ENCODE measurements around the gene TMEM244.
"Not testable (repeated sequence)": the region's sequence is repeated elsewhere in the genome, so short reads cannot be mapped to it uniquely, and the experiment has no call there.

Gene TMEM244

DNA sequence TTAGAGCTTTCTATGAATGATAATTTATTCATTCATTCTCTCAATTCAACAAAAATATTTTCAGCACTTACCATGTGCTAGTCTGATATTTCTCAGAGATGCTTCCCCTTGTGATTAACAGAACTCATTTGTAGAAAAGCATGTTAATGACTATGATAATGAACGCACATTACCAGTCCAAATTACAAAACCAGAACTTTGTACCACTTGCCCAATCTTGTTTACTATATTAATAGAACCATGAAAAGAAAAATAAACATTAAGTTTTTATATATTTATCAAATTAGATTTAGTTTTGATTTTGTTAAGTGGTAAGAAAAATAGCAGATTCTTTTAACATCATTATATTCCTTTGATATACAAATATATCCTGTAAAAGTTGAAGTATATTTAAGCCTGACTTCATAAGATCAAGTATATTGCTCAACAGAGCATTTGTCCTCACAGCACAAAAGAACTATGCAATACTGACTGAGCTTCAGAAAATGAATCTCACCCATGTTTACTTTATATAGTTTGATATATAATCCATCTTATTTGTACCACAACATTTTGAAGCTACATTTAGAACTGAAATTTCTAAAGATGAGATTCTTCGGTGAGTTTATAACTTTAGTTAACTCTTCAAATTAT is 48.9 kb downstream of the TMEM244 start:
- DNase-seq (ENCODE audit: low spot score) (no peak), FAIRE-seq (no peak)

DNA sequence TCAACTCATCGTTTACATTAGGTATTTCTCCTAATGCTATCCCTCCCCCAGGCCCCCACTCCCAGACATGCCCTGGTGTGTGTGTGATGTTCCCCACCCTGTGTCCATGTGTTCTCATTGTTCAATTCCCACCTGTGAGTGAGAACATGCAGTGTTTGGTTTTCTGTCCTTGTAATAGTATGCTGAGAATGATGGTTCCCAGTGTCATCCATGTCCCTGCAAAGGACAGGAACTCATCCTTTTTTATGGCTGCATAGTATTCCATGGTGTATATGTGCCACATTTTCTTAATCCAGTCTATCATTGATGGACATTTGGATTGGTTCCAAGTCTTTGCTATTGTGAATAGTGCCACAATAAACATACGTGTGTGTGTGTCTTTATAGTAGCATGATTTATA is 54.0 kb downstream of the TMEM244 start:
- not testable (repeated sequence) for DNase-seq (ENCODE audit: low spot score); FAIRE-seq

DNA sequence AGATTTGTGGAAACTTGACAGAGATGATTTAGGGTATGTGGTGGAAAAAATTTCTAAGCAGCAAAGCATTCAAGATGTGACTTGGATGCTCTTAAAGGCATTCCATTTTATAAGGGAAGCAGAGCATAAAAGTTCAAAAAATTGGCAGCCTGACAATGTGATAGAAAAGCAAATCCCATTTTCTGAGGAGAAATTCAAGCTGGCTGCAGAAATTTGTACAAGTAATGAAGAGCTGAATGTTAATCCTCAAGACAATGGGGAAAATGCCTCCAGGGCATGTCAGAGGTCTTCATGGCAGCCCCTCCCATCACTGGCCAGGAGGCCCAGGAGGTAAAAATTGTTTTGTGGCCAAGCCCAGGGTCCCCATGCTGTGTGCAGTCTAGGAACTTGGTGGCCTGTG is 58.2 kb downstream of the TMEM244 start:
- not testable (repeated sequence) for FAIRE-seq; DNase-seq (ENCODE audit: low spot score)

DNA sequence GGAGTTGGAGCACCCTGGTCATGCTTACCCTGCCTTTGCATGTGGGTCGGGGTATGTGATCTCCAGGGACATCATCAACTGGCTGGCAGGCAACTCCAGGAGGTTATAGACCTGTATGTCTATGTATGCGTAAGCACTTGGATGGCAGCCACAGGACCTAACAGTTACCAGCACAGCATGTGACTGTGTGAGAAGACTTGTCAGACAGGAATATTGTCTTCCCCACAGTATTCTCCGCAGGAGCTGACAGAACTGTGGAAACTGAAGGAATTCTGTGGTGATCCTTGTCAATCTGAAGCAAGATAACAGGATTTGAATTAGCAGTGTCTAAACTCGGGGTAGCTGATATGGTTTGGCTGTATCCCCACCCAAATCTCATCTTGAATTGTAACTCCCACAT is 59.2 kb downstream of the TMEM244 start:
- no peak for FAIRE-seq
- DNase-seq (ENCODE audit: low spot score): no peak

DNA sequence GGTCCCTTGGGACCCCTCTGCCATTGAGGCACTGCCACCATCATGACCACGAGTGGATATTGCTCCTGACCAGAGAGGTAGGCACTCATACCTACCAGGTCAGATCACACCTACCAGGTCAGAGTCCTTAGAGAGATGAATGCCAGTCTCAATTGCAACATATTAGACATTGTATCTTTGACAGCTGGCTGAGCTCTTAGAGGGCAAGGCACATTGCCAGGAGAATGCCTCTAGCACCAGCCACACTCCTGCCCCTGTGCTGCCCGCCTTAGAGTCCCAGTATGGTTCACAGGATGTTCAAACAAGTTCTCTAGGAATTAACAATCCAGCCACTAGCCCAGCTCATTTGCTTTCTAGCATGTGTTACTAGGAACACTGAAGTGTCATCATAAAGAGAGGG is 65.9 kb downstream of the TMEM244 start:
- no peak for FAIRE-seq
- DNase-seq (ENCODE audit: low spot score): peak; percentile 54

DNA sequence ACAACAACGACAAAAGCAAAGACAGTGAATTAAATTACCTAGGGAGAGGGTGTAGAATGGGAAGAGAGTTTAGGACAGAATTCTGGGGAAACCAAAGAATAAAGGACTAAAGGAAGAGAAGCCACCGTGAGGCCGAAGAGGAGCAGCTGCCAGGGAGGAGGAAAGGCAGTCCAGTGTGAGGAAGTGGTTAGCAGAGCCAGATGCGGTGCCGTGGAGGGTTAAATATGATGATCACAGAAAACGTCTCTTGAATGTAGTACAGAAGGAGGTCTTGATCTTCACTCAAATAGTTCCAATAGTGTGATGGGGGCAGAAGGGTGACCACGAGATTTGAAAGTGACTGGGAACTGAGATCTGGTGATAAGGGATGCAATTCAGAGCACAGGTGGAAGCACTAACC is 67.7 kb downstream of the TMEM244 start:
- DNase-seq (ENCODE audit: low spot score) (no peak), FAIRE-seq (no peak)

DNA sequence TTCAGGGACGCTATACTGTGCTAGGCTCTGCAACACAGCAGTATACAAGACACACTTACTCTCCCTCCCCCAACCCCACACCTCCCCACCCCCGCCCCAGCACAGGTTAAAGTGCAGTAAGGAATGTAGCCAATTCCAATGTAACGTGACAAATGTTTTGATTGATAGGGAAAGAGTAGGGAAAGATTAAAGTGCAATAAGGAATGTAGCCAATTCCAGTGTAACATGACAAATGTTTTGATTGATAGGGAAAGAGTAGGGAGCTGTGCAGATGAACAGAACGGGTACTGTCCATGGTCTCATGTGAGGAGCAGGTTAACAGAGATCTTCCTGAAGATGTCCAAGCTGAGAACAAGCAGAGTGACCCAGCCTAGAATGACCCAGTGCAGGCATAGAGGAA is 69.1 kb downstream of the TMEM244 start:
- FAIRE-seq: no peak
- DNase-seq (ENCODE audit: low spot score): no peak

DNA sequence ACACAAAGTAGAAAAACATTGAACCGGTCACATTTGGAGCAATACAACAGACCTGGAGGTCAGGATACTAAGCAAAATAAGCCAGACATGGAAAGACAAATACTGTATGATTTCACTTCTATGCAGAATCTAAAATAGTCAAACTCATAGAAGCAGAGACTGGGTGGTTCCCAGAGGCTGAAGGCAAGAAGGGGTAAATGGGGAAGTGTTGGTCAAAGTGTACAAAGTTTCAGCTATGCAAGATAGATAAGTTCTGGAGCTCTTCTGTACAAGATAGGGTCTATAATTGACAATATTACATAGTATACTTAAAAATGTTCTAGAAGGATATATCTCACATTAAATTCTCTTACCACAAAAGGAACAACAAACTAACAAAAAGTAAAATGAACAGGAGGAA is 70.3 kb downstream of the TMEM244 start:
- FAIRE-seq: no peak
- no peak for DNase-seq (ENCODE audit: low spot score)

DNA sequence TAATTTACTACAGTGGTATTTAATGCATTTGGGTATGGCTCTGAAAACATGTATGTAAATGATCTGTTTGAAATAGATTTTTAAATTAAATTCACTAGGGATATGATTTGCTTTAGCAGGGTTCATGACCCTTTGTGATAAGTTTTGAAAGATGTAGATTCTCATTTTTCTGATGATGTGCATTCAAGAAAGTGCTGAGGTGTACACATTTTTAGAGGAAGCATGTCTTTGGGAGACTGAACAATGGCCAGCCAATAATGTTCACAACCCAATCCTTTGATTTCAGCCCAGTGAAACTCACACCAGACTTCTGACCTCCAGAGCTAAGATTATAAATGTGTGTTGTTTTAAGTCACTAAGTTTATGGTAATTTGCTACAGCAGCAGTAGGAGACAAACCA is 71.1 kb downstream of the TMEM244 start:
- no peak for FAIRE-seq
- DNase-seq (ENCODE audit: low spot score): no peak

DNA sequence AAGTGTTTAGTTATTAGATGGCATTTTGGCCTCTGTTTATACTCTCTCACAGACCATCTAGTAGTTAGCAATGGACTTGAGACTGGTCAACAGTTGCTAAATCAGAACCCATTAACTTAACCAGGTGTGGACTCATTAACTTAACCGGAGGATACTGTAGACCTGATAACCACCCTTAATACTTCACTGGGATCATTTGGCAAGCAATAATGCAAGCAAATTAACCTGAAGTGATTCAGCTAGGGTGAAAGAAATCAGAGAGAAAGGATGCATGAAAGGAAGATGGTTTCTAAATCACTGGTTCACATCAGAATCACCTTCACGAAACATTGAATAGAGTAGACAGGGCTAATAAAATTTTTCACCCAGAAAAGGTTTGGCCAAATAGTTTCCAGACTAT is 73.3 kb downstream of the TMEM244 start:
- no peak for FAIRE-seq

DNA sequence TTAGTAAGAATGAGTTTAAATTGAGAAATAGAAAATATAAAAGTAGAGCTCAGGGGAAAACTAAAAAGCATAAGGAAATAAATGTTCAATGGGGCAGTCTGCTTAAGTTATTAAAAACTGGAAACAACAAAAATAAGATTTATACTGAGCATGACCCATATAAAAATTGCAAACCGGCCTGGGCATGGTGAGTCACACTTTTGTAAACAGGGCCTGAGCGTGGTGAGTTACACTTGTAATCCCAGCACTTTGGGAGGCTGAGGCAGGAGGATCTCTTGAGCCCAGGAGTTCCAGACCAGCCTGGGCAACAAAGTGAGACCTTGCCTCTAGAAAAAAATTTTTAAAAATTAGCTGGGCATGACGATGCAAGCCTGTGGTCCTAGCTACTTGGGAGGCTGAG is 74.6 kb downstream of the TMEM244 start:
- DNase-seq (ENCODE audit: low spot score) (peak; percentile 19), FAIRE-seq (no peak)

More for the DNA sequence above, 73.3 kb downstream of the TMEM244 start:
- no peak for DNase-seq (ENCODE audit: low spot score)

DNA sequence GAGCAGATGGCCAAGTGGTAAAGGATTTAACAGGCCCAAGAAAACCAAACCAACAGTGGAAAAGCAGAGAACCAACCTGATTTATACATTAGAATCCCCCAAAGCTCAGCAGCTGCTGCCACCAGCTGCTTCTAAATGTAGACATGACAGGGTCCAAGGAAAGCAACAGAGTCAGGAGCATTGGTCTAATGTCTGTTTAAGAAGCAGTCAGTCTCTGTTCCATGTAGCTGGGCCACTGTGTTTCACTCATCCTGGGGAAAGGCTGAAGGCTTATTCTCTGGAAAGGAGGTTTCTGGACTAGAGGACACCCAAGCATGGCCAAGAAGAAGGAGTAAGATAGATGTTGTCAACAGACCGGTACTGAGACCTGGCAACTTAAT is 75.4 kb downstream of the TMEM244 start:
- no peak for DNase-seq (ENCODE audit: low spot score)
- FAIRE-seq: no peak

DNA sequence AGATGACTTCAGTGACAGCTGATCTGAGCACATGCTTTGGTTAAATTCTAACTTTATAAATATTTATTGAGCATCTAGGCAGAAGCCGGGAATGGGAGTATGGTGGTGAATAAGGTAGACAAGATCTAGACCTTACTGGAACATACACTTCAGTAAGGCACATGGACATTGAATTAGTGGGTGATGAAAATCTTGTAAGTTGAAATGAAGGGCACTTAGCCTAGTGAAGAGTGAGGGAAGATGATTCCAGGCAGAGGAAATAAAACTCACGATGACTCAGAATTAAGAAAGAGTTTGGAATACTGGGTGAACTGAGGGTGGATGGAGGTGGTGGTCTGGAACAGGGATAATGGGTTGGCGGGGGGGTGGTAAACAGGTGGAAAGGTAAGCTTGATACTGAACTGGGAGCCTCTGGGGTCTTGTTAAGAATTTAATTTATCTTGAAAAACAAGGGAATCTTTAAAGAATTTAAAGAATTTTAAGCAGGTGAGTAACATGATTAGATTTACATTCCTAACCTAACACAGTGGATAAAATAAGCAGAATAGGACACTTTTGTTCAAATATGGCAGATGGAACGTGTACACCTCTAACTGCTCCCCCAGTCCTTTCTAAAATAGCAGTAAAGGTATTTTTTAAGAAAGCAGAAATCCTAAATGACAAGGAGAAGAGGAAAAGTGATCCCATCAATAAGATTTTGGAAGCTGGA is 75.9 kb downstream of the TMEM244 start:
- FAIRE-seq (peak; percentile 35), DNase-seq (ENCODE audit: low spot score) (no peak)
